GM18526 (cell line): ENCODE results near the gene E2F6.

Experiments used
- POLR2A ChIP-seq: IDR thresholded peaks from 3 replicates; pipeline ENCODE4 v1.6.1; 2011; ENCODE audit not compliant: insufficient read length; ENCODE audit errors: extremely low read depth

The E2F6 gene

DNA sequence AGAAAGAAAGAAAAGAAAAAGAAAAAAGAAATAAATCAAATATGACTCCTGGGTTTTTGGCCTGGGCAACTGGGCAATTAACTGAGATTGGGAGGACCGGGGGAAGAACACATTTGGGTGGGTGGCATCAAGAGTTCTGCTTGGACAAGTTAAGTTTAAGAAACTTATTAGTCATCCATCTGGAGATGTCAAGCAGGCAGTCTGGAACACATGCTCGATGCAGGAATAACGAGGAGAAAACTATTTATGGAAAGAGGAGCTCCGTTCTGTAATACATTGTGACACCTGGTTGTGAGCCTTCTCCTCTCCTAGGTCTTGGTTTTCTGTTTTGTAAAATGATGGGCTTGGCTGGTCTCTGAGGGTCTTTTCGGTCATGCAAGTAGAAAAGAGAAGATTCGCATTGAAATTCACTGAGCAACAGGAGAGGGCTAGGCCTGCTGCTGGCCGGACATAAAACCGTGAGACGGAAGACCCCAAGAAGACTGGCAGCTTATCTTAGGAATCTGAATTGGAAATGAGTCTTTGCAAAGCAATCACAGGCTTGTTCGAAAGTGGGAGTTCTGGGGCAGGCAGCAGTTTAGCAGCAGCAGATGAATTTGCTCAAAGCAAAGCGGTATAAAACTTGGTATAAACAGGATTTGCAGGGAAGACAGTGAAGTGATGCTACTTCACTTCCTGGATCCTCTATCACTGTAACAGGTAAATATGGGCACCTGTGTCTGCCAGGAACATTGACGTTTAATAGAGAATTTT is 51.4 kb downstream of the E2F6 start:
- TF ChIP-seq POLR2A: no peak

GRCh38 chr2:11412449-11412810 is 53.5 kb downstream of the E2F6 start:
- no peak for TF ChIP-seq POLR2A

- TF ChIP-seq POLR2A: no peak
These were observed 54.1 kb downstream of the E2F6 start for GRCh38 chr2:11411768-11412448.

DNA sequence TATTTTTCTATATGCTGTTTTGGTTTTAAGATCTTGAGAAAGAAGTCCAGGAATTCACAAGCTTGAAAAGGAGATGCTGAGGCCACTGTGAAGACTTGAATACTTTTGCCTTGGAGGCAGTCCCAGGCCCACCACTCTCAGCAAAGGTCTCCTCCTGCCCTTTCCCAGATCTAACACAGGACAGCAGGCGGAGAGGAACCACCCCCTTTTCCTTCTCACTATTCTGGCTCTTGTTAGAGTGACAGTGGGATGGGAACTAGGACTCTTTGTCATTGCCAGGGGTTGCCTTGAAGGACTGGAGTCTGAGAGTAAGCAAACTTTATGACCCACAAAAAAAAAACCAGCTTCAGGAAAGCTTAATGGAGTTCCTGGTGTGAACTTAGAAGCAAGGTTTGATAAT is 54.7 kb downstream of the E2F6 start:
- no peak for TF ChIP-seq POLR2A

- no peak for TF ChIP-seq POLR2A
These were observed 55.9 kb downstream of the E2F6 start for GRCh38 chr2:11410101-11410500.

GRCh38 chr2:11409572-11409959 is 56.4 kb downstream of the E2F6 start:
- TF ChIP-seq POLR2A: no peak

DNA sequence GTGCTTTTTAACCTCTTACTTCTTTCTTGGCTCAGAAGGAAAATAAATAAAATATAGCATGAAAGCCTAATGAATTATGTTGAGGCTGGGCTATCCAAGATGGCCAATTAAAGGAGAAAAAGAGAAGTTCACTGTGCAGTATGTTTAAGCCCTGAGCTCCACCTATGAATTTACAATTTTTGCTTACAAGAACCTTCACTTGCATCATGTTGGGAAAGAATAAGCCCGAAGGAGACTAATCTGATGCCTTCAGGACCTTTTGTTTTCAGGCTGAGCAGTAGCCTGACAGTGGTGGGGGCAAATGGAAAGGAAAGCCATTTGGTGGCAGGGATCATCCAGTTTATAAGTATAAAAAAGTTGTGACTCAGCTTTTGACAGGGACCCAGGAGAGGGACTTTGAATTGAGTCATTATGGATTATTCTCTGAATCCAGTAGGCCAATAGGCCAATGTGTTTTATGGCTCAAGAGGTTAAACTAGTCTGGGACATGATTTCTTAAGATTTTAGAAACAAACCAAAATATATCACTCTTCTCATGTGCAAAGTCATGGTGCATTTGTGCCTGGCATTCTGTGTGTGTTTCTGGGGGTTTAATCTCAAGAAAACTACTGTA is 56.9 kb downstream of the E2F6 start:
- no peak for TF ChIP-seq POLR2A

DNA sequence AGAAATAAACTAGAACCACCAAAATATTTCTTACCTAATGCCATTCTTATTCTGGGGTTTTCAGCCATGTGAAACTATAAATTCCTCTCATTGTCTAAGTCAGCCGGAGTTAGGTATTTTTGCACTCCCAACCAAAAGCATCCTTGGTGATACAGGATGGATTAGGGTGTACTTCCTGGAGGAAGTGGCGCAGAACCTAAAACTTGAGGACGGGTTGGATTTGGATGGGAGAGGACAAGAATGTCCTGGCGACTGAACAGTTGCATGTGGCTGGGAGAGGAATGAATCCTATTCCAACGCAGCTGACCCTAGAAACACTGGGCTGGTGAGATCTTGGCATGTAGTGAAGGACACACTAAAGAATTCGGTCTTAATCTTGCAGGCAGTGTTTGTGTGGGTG is 58.5 kb downstream of the E2F6 start:
- TF ChIP-seq POLR2A: no peak

GRCh38 chr2:11406958-11407381 is 59.0 kb downstream of the E2F6 start:
- TF ChIP-seq POLR2A: no peak

GRCh38 chr2:11406267-11406957 is 59.5 kb downstream of the E2F6 start:
- TF ChIP-seq POLR2A: no peak

DNA sequence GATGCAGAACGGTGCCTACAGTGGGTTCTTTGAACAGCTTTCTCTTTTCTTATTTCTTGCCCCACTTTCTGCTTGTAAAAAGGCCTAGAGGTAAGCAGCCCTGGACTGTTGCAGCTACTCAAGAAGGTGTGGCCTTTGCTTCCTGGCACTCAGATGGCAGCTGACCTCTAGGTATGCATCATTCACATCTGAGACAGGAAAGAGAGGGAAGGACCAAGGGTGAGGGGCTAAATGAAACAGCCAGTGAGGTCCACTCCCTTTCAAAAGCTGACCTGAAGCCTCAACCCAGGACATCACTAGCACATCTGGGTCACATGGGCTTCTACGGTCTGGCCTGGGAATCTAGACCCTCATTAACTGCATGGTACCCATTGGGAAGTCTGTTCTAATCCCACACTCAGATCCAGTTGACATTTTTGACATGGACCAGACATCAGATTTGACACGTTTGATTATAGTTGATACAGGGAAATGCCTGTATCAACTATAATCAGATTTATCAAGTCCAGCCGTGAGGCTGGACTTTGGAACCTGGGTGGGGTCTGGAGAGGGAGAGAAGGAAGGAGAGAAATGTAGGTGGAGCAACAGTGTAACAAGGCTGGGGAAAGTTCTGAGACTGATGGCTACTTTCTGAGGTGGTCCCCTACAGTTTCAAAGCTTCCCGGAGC is 60.2 kb downstream of the E2F6 start:
- TF ChIP-seq POLR2A: no peak

- no peak for TF ChIP-seq POLR2A
These were observed 61.4 kb downstream of the E2F6 start for GRCh38 chr2:11404376-11405073.

GRCh38 chr2:11402436-11402835 is 63.5 kb downstream of the E2F6 start:
- no peak for TF ChIP-seq POLR2A

DNA sequence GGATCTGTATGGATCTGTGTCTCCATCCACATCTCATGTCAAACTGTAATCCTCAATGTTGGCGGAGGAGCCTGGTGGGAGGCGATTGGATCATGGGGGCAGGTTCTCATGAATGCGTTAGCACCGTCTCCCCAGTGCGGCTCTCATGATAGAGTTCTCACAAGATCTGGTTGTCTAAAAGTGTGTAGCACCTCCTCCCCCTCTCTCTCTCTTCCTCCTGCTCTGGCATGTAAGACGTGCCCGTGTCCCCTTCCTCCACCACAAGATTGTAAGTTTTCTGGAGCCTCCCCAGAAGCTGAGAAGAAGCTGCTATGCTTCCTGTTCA is 66.6 kb downstream of the E2F6 start:
- no peak for TF ChIP-seq POLR2A
